GM12801 (cell line): Measurements from ENCODE around the gene RGS9.

Experiments
- TF ChIP-seq, protein P1 (sequence below): IDR thresholded peaks from one replicate; pipeline ENCODE4 v1.5.1; 2011; ENCODE audit warnings: control low read depth; ENCODE audit not compliant: insufficient read length; ENCODE audit errors: extremely low read depth

RGS9 gene

DNA sequence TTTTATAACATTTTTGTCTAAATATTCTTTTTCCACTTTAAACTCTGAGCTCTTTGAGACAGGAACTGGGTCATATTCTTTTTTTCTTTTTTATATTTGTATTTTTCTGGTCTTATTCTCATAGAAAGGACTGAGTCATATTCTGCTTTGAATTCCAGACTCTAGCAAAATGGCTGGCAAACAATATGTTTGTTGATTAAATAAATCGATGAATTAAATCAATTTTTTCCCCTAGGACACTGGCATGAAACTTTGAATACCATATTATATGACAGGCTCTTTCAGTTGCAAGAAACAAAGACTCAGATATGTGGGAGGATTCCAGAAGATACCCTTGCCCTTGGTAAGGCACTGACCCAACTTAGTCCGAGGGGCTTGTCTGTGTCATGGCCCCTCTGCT, 3.1 kb upstream of the RGS9 start:
- TF ChIP-seq, protein P1, sequence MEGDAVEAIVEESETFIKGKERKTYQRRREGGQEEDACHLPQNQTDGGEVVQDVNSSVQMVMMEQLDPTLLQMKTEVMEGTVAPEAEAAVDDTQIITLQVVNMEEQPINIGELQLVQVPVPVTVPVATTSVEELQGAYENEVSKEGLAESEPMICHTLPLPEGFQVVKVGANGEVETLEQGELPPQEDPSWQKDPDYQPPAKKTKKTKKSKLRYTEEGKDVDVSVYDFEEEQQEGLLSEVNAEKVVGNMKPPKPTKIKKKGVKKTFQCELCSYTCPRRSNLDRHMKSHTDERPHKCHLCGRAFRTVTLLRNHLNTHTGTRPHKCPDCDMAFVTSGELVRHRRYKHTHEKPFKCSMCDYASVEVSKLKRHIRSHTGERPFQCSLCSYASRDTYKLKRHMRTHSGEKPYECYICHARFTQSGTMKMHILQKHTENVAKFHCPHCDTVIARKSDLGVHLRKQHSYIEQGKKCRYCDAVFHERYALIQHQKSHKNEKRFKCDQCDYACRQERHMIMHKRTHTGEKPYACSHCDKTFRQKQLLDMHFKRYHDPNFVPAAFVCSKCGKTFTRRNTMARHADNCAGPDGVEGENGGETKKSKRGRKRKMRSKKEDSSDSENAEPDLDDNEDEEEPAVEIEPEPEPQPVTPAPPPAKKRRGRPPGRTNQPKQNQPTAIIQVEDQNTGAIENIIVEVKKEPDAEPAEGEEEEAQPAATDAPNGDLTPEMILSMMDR = no peak

DNA sequence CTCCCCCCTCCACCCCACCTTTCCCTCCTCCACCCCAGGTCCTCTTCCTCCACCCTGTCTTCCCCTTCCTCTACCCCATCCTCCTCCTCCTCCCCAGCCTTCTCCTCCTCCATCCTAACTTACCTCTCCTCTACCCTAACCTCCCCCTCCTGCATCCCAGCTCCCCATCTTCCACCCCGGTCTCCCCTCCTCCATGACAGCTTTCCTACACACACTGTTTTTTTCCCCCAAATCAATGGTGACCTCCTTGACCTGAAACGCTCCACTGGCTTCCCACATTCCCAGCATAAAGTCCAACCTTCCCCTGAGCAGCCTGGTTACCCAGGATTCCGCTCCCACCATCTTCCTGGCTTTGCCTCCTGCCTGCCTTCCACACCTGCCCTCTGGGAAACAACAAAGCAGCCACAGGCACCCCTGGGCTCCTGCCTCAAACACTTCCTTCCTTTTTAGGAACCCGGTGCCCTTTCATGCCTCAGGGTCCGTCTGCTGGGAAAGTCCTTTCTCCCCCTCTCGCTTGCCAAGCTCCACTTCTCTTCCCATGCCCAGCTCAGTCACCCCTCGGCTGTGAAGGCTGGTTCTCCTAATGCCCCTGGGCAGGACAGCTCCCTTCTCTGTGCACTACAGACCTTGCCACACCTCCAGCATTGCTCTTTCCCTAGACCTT, 2.1 kb downstream of the RGS9 start:
- TF ChIP-seq, protein P1 = no peak

DNA sequence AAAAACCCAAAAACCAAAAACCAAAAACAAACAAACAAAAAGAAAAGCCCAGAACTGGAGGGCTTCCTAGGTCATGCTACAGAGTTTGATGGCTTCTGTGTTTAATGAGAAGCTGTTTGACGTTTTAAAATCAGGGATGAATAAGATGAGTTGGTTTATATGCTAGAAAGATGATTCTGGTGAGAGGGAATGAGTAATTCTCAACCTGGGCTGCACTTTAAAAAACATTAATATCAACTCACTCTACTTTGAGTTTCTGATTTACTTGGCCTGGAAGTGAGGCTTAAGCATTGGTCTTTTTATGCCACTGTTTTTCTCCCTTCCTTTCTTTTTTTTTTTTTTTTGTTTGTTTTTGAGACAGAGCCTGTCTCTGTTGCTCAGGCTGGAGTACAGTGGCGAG, 5.1 kb downstream of the RGS9 start:
- TF ChIP-seq, protein P1 = no peak

DNA sequence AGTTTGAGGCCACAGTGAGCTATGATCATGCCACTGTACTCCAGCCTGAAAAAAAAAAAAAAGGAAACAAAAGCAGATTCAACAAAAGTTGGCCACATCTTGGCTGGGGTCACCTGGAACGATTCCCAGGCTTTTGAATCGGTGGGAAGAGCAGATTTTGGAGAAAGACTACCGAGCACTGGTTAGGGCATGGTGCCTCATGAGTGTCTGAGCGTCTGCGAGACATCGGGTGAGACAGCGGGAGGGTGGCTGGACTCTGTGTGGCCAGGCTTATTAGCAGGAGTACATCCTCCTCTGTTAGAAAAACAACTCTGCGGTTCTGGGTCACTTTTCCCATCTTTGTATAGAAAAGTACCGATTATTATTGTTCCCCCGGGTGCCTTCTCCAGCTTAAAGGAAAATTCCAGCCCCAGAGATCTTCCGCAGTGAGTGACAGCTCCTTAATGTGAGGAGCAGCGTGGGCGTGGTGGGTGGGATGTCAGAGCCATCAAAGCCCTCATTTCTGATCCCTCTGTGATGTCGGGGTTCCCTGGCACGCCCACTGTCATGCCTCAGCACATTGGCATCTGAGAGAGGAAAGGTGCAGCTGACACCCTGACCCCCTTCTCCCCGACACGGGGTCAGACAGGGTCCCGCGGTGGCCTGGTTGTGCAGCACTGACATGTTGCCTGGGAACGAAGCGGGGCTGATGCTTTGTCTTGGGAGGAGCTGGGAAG, 6.9 kb downstream of the RGS9 start:
- TF ChIP-seq, protein P1 = no peak

GRCh38 chr17:65145743-65146142, 8.6 kb downstream of the RGS9 start:
- TF ChIP-seq, protein P1 = no peak

GRCh38 chr17:65147955-65148354, 10.8 kb downstream of the RGS9 start:
- TF ChIP-seq, protein P1 = no peak

DNA sequence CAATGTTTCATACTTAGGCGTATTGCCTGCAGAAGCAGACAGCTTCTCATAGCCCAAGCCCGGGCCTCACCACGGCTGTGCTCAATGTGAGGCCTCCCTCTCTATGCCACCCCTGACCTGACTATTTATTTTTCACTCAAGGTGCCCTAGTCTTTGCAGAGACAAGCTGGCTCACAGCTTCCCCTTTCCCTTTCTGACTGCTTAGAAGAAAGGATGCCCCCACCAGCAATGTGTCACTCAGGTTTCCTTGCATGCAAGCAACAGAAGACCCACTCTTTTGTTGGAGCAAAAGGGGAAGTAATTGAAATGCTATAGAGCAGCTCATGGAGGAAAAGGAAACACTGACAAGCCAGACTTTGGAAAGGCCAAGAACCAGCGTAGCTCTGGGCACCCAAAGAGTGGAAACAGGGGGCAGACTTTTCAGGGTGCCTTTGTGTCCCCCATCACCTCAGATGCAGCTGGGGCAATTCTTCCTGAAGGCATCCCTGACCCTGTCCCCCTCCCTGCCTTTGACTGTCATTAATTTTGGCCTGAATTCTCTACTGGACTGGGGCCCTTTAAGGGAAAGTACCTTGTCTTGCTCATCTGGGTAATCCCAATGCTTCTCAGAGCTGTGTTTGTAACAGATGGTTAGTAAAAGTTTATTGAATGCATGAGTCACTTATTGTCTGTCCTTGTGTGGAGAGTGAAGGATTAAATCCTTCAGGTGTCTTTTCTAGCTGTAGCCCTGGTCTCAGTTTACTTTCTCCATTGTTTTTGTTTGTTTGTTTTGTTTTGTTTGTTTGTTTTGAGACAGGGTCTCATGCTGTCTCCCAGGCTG, 17.8 kb downstream of the RGS9 start:
- TF ChIP-seq, protein P1 = no peak
